Panc1 (cell line): Measurements from ENCODE around the gene CCDC57.

Experiments used
- POLR2AphosphoS5 ChIP-seq: IDR thresholded peaks from 2 replicates; pipeline ENCODE4 v1.6.1; 2012; ENCODE audit warnings: mild to moderate bottlenecking, low read depth, low read length, moderate library complexity
- TF ChIP-seq, protein P1 (sequence below): fragments of 450-650 bp; IDR thresholded peaks from 2 replicates; pipeline ENCODE4 v1.5.1; 2017; ENCODE audit warnings: mild to moderate bottlenecking
- TF ChIP-seq, protein P2 (sequence below), 2 experiments: IDR thresholded peaks; 2 replicates each; pipeline ENCODE4 v1.6.1; 2011 to 2012; ENCODE audit warnings: low read depth in 2 of 2, control low read depth in 1 of 2, low read length in 1 of 2, mild to moderate bottlenecking in 1 of 2, moderate library complexity in 1 of 2; ENCODE audit not compliant: insufficient read depth in 1 of 2

DNA sequence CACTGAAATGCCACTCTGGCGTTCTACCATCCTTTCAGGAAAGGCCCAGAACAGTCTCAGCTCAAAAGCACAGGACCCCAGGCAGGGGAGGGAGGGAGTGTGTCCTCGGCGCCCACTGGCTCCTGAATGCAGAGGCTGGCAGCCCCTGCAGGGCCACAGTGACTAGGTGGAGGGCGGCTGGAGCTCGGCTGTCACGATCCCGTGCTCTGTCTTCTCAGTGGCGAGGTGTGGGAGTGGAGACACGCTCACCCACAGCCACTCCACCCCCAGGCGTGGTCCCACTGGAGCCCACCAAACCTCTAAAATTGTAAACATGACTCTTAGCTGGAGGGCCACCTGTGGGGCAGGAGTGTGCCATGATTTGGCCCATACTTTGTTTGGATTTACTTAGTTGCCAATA is 98.2 kb downstream of the CCDC57 start:
- no peak for TF ChIP-seq POLR2AphosphoS5
- TF ChIP-seq, protein P1, sequence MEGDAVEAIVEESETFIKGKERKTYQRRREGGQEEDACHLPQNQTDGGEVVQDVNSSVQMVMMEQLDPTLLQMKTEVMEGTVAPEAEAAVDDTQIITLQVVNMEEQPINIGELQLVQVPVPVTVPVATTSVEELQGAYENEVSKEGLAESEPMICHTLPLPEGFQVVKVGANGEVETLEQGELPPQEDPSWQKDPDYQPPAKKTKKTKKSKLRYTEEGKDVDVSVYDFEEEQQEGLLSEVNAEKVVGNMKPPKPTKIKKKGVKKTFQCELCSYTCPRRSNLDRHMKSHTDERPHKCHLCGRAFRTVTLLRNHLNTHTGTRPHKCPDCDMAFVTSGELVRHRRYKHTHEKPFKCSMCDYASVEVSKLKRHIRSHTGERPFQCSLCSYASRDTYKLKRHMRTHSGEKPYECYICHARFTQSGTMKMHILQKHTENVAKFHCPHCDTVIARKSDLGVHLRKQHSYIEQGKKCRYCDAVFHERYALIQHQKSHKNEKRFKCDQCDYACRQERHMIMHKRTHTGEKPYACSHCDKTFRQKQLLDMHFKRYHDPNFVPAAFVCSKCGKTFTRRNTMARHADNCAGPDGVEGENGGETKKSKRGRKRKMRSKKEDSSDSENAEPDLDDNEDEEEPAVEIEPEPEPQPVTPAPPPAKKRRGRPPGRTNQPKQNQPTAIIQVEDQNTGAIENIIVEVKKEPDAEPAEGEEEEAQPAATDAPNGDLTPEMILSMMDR, result no peak
- TF ChIP-seq, protein P2, sequence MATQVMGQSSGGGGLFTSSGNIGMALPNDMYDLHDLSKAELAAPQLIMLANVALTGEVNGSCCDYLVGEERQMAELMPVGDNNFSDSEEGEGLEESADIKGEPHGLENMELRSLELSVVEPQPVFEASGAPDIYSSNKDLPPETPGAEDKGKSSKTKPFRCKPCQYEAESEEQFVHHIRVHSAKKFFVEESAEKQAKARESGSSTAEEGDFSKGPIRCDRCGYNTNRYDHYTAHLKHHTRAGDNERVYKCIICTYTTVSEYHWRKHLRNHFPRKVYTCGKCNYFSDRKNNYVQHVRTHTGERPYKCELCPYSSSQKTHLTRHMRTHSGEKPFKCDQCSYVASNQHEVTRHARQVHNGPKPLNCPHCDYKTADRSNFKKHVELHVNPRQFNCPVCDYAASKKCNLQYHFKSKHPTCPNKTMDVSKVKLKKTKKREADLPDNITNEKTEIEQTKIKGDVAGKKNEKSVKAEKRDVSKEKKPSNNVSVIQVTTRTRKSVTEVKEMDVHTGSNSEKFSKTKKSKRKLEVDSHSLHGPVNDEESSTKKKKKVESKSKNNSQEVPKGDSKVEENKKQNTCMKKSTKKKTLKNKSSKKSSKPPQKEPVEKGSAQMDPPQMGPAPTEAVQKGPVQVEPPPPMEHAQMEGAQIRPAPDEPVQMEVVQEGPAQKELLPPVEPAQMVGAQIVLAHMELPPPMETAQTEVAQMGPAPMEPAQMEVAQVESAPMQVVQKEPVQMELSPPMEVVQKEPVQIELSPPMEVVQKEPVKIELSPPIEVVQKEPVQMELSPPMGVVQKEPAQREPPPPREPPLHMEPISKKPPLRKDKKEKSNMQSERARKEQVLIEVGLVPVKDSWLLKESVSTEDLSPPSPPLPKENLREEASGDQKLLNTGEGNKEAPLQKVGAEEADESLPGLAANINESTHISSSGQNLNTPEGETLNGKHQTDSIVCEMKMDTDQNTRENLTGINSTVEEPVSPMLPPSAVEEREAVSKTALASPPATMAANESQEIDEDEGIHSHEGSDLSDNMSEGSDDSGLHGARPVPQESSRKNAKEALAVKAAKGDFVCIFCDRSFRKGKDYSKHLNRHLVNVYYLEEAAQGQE (IDR thresholded peaks at IDR 0.05; ENCODE audit: insufficient read depth in 1 of 2, low read depth in 2 of 2, low read length in 1 of 2), result no peak
